ENCODE results near the gene CERS1.

CERS1 gene

GRCh38 chr19:18853755-18854427 is 42.1 kb downstream of the CERS1 start:
- no peak for DNase-seq

DNA sequence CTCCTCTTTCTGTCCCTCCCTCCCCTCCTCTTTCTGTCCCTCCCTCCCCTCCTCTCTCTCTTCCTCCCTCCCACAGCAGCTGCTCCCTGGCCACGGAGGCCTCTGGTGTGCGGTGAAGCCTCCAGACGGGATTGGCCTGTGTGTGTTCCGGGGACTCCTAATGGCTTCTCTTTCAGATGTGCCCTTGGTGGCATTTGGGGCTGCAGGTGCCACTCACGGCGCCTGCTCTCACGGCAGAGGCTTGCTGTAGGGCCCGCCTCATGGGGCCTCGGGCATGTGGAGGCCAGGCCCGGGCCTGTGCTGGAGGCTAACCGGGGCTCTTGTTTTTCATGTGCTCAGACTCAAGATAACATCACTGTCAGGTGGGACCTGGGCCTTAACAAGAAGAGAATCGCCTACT is 43.3 kb downstream of the CERS1 start:
- DNase-seq, result no peak

DNA sequence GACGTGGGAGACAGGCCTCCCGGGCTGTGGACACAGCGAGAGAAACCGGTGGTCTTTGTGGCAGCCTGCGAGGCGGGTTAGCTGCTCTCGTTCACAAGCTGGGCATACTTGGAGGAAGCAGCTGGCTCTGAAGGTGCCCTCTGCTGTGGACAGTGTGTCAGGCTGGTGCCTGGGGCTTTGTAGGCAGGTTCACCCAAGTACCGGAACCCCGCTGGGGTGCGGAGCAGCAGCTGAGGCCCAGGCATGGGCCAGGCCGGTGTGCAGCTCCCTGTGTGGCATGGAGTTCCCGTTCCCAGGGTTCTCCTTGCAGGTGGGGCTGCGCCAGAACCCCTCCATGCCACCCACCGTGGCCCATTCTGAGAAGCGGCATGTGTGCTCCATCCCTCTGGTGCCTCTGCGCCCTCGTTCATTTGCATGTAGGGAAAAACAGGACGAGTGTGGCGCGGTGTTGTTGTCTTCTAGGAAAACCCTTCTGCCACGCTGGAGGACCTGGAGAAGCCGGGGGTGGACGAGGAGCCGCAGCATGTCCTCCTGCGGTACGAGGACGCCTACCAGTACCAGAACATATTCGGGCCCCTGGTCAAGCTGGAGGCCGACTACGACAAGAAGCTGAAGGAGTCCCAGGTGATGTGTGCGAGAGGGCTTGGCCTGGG is 44.2 kb downstream of the CERS1 start:
- DNase-seq, result peak; percentile 45

DNA sequence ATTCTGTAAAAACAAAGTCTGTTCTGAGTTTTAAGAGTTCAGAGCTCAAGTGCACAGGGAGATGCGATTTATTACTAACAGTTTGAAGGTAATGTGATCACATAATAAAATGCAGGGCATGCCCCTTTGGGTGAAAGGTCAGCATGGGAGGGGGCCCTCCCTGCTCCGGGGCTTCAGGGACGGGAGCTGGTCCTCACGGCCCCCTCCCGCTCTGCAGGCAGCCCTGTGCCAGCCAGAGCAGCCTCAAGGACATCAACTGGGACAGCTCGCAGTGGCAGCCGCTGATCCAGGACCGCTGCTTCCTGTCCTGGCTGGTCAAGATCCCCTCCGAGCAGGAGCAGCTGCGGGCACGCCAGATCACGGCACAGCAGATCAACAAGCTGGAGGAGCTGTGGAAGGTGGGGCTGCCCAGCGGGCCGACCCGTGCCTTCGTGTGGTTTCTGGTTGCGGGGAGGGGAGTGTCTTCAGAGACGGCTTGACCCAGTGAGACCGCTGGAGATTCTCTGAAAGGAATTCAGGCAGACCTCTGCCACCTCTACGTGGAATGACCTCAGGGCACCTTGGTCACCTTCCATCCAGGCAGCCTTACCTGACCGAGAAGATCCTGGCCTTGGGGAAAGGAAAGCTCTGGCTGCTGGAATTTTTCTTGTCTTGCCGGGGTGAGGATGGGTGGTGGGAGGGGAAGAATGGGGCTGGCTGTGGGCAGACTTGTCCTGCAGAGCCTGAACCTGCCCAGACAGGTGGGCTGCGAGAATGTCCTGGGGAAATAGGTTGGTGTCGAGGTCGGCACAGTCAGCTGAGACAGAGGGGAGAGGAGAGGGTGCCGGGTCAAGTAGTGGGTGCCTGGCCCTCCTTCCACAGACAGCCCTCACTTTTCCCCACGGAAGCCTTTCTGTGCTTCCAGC is 45.2 kb downstream of the CERS1 start:
- DNase-seq, result peak; percentile 44

- DNase-seq, result no peak
Observed at GRCh38 chr19:18849838-18850400, 46.0 kb downstream of the CERS1 start.

DNA sequence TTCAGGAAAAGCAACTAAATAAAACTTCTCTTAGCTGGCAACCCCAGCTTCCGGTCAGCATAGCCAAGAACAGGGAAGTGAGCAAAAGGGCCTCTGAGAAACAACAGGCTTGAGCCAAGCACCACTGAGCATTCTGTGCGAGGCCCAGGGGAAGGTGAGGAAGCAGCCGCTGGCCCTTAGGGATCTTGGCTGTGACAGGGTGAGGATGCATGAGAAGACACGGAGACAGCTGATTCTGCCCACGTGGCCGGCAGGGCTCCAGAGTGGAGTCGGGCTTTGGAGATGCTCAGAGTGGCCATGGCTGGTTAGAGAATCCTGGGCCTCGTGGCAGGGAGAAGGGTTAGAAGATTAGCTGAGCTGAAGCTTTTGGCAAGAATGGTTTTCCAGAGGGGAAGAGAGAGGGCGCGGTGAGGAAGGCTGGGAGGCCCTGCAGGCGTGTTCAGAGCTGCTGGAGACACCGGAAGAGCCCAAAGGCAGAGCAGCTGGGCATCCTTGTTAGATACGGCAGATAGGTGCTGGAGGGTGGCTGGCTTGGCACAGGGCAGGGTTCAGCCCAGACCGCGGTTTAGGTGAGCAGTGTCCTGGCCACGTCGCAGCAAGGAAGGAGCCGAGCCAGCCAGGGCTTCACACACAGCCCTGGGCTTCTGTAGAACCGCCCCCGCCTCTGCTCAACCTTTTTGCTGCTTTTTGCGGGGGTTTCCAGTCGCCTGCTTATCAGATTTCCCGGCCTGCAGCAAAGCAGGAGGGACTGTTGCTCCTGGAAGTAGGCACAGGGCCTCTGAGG is 46.9 kb downstream of the CERS1 start:
- peak; percentile 68 for DNase-seq

DNA sequence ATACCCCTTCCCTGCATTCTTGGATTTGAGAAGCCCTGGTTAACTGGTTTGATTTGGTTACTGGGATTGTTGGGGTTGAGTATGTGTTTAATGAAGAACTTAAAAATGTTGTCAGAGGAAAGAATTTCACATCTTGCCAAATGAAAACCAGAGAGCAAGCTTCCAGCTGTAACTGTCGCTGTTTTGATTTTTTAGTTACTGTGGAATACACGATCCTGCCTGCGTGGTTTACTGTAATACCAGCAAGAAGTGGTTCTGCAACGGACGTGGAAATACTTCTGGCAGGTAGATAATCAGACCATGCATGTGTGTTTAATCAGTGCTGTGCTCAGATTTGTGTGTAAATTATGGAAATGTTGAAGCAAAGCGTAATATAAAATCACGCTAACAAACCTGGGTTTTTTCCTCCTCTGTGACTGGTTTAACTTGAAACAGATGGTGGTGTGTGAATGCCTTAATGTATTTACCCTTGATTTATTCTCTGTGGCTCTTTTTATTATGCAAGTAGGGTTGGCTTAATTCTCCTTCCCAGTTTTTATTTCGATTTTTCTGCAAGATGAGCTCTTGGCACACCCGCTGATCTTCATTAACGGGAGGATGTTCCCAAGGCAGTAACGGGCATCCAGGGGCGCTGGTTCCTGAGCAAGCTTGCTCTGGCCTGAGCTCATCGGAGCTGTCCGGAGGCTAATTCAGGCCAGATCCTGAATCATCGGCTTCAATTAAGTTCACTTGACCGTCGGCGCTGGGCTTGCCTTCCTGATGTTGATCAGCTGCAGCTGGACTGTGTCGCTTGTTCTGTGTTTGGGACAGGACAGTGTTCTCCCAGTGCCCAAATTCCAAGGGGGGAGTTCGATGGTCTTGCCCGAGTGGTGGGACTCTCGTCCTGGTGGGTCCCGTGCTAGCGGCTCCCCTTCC is 48.2 kb downstream of the CERS1 start:
- DNase-seq, result peak; percentile 54

GRCh38 chr19:18846862-18847548 is 49.0 kb downstream of the CERS1 start:
- peak; percentile 86 for DNase-seq

DNA sequence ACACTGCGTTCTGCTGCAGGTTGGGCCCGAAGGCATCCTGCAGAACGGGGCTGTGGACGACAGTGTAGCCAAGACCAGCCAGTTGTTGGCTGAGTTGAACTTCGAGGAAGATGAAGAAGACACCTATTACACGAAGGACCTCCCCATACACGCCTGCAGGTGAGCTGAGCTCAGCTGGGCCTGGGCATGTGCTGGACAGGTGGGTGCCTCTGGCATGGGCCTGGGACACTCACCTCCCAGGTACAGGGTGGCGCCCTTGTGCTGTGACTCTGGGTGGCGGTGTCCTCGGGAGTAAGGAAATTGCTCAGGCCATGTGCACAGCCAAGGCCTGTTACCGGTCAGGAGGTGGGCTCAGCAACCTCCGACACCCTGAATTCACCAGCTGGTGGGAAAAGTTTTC is 50.0 kb downstream of the CERS1 start:
- no peak for DNase-seq

DNA sequence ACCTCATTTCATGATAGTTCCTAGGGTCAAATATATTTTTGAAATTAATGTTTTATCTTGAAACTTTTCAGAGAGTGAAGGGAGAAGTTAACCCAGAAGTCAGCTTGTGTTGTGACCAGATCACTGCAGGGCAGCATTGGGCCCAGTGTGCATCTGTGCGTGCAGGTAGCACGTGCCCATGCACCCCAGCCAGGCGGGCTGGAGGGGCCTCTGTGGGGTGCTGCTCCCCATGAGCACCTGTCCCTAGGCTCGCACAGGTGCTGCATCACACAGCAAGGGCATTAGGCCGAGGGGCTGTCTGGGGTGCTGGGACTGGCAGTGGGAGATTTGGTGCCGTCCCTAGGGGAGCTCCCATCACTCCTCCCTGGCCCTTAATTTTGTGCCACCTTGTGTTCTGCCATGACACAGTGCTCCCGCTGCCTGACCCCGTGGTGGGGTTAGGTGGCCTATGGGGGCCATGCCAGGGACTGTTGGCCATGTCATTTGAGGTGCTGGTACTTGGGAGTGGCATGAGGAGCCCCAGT is 51.1 kb downstream of the CERS1 start:
- no peak for DNase-seq

- DNase-seq, result no peak
Observed at GRCh38 chr19:18843960-18844359, 52.0 kb downstream of the CERS1 start.

GRCh38 chr19:18842166-18842565 is 53.8 kb downstream of the CERS1 start:
- DNase-seq, result no peak

DNA sequence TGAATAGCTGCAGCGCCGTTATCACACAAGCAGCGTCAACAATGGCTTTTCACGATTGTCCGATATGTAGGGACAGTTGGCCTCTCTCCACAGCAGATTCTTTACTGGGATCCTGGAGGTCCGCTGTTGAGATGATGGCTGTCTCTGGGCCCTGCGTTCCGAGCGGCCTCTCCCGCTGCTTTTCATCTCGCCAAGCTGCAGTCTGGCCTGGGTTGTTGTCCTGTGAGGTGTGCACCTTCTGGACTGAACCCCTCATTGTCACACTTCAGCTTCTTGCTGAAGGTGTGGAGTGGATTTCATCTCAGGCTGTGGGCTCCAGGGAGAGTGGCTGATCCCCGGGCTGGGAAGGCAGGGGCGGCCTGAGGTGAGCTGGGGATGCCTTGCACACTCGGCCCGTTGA is 54.6 kb downstream of the CERS1 start:
- no peak for DNase-seq

DNA sequence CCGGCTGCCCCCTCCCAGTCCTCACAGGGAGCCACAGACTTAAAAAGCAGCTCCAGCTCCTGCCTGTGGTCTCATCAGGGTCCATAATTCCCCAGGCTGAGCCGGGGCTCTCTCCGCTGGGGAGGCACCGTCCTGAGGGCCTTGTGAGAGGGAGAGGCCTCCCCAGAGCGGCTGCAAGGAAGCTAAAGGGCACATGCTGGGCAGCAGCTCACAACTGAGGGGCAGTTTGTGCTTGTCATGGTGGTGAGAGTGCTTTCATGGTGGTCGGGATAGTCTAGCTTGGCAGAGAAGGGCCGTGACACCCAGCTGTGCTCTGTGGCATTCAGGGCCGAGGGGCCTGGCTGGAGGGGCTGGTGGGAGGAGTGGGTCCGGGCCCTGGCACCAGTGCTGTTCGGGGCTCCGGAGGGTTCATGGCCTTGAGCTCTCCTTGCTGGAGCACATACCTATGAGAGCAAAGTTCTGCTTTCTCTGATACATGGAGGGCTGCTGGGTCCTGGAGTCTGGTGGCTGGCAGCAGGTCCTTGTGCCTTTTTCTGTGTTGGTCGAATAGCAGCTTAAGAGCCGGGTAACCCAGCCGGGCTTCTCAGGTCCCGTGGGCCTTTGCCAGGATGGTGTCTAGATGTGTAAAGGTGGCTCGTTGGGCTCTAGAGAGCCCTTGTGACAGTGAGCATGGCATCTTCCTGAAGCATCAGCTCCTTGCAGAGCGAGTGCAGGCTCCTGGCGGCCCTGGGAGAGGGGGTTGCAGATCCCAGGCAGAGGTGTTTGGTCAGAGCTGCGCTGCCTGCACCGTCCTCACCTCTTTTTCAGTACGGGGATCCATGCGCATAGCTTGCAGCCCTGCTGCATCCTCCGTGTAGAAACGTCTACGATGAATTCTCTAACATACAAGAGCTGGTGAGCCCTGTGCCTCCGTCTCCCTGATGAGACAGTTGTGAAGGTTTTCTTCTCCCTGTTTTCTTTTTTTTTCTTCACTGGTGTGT is 55.4 kb downstream of the CERS1 start:
- DNase-seq, result no peak

GRCh38 chr19:18839465-18840287 is 56.3 kb downstream of the CERS1 start:
- DNase-seq, result no peak

GRCh38 chr19:18834644-18834984 is 61.3 kb downstream of the CERS1 start:
- no peak for DNase-seq

DNA sequence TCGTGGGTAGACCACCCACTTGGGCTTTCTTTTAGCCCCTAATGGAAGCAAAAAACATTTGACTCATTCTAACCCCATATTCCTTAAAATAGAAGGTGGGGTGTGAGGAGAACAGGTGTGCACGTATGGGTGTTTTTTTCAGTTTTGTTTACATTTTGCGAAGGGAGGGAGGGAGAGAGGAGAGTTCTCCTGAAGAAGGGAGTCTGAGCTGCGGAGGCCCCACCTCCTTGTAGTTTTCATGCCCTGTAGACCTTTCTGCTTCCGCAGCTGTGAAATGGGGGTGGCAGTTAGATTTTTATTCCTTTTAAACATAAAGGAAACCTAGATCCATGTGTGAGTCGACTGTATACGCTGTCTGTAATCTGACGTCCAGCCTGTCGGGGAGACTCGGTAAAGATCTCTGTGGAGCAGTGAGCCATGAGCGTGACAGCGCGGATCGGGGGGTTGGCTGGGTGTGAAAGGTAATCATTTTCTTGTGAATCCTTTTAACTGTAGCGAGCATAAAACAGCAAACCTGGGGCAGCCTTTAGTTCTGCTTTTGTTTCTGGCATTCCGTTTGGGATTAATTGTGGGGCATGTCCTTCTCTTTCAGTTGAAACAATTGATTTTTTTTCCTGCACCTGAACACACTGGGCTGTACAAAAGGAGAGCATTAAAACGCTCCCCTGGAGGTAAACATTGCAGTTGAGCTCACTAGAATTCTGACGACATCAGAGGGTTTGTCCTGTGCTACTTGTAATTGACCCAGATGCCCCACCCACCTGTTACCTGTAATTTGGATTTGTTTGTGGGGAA is 61.9 kb downstream of the CERS1 start:
- no peak for DNase-seq

GRCh38 chr19:18833141-18833476 is 62.8 kb downstream of the CERS1 start:
- no peak for DNase-seq

Data from right forelimb (tissue), 1 donor.